Right lobe of liver (tissue), 4 donors: ENCODE results near the gene ZNF594.
"Not testable (repeated sequence)": the region's sequence is repeated elsewhere in the genome, so short reads cannot be mapped to it uniquely, and the experiment has no call there.

Source experiments
- POLR2A ChIP-seq: fragments of 450-650 bp; IDR thresholded peaks from one replicate; pipeline ENCODE4 v1.6.1; 2017; ENCODE audit warnings: antibody characterized with exemption, mild to moderate bottlenecking
- TF ChIP-seq, protein P1 (sequence below), 4 donors: fragments of 200-600 bp in 3 of 4; fragments of 450-650 bp in 1 of 4; IDR thresholded peaks; one replicate each; pipeline versions ENCODE4 v1.5.1 to v1.8.0; 2016 to 2022; ENCODE audit warnings: antibody characterized with exemption in 4 of 4, mild to moderate bottlenecking in 2 of 4
- donor health status: DM: no; HTN: no; CAD: no.
- donor health status: DM: no; HTN: no; CAD: no.
- donor health status: DM: no; HTN: yes; CAD: no.

DNA sequence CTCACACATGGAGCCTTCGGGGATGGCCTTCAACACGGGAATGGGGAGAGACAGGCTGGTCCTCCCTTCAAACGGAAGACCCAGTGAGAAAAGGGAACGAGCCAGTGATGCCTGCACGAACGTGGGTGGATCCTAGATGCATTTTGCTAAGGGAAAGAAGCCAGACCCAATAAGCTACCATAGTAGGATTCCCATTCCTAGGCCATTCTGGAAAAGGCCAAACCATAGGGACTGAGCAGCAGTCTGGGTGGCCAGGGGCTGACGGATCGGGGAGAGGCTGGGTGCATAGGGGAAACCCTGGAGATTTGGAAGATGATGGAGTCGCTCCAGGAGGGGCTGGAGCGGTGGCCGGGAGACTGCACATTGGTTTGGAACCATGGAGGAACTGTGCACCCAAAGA is 57.1 kb downstream of the ZNF594 start:
- TF ChIP-seq, protein P1, sequence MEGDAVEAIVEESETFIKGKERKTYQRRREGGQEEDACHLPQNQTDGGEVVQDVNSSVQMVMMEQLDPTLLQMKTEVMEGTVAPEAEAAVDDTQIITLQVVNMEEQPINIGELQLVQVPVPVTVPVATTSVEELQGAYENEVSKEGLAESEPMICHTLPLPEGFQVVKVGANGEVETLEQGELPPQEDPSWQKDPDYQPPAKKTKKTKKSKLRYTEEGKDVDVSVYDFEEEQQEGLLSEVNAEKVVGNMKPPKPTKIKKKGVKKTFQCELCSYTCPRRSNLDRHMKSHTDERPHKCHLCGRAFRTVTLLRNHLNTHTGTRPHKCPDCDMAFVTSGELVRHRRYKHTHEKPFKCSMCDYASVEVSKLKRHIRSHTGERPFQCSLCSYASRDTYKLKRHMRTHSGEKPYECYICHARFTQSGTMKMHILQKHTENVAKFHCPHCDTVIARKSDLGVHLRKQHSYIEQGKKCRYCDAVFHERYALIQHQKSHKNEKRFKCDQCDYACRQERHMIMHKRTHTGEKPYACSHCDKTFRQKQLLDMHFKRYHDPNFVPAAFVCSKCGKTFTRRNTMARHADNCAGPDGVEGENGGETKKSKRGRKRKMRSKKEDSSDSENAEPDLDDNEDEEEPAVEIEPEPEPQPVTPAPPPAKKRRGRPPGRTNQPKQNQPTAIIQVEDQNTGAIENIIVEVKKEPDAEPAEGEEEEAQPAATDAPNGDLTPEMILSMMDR (IDR thresholded peaks at IDR 0.05): not testable (repeated sequence)
- not testable (repeated sequence) for TF ChIP-seq POLR2A
